ENCODE measurements around the gene RHAG.
A peak's percentile ranks its signal among the peaks of the same experiment; 100 is the strongest.
"Not testable (repeated sequence)": the region's sequence is repeated elsewhere in the genome, so short reads cannot be mapped to it uniquely, and the experiment has no call there.

RHAG gene

GRCh38 chr6:49636713-49637349, at the start of gene RHAG:
RHAG (minus strand) TSS chr6:49636839; CDS start chr6:49636812, 27 bp downstream.
- FAIRE-seq (no peak), DNase-seq (ENCODE audit: extremely low spot score, insufficient read length, low read depth) (no peak)

GRCh38 chr6:49676671-49677281, 40.1 kb upstream of the RHAG start:
- no peak for FAIRE-seq
- DNase-seq (ENCODE audit: extremely low spot score, insufficient read length, low read depth), result no peak

GRCh38 chr6:49675816-49676215, 39.2 kb upstream of the RHAG start:
- no peak for FAIRE-seq

GRCh38 chr6:49668083-49668511, 31.5 kb upstream of the RHAG start:
- FAIRE-seq, result no peak
- DNase-seq (ENCODE audit: extremely low spot score, insufficient read length, low read depth), result no peak

More at GRCh38 chr6:49675816-49676215, 39.2 kb upstream of the RHAG start:
- no peak for DNase-seq (ENCODE audit: extremely low spot score, insufficient read length, low read depth)

- no peak for DNase-seq (ENCODE audit: extremely low spot score, insufficient read length, low read depth)
- FAIRE-seq, result no peak
Observed at GRCh38 chr6:49666930-49667757, 30.5 kb upstream of the RHAG start.

GRCh38 chr6:49666480-49666879, 29.8 kb upstream of the RHAG start:
- DNase-seq (ENCODE audit: extremely low spot score, insufficient read length, low read depth) (no peak), FAIRE-seq (no peak)

GRCh38 chr6:49664817-49665216, 28.2 kb upstream of the RHAG start:
- DNase-seq (ENCODE audit: extremely low spot score, insufficient read length, low read depth) (no peak), FAIRE-seq (no peak)

GRCh38 chr6:49664054-49664453, 27.4 kb upstream of the RHAG start:
- FAIRE-seq, result not testable (repeated sequence)

GRCh38 chr6:49662892-49663261, 26.2 kb upstream of the RHAG start:
- no peak for DNase-seq (ENCODE audit: extremely low spot score, insufficient read length, low read depth)
- no peak for FAIRE-seq

More at GRCh38 chr6:49664054-49664453, 27.4 kb upstream of the RHAG start:
- not testable (repeated sequence) for DNase-seq (ENCODE audit: extremely low spot score, insufficient read length, low read depth)

GRCh38 chr6:49662231-49662891, 25.7 kb upstream of the RHAG start:
- DNase-seq (ENCODE audit: extremely low spot score, insufficient read length, low read depth) (no peak), FAIRE-seq (no peak)

GRCh38 chr6:49653942-49654341, 17.3 kb upstream of the RHAG start:
- DNase-seq (ENCODE audit: extremely low spot score, insufficient read length, low read depth) (no peak), FAIRE-seq (peak; percentile 64)

GRCh38 chr6:49653438-49653837, 16.8 kb upstream of the RHAG start:
- FAIRE-seq (no peak), DNase-seq (ENCODE audit: extremely low spot score, insufficient read length, low read depth) (no peak)

GRCh38 chr6:49651239-49651638, 14.6 kb upstream of the RHAG start:
- FAIRE-seq, result no peak

GRCh38 chr6:49649988-49650387, 13.3 kb upstream of the RHAG start:
- FAIRE-seq (no peak), DNase-seq (ENCODE audit: extremely low spot score, insufficient read length, low read depth) (no peak)

More at GRCh38 chr6:49651239-49651638, 14.6 kb upstream of the RHAG start:
- DNase-seq (ENCODE audit: extremely low spot score, insufficient read length, low read depth), result no peak

GRCh38 chr6:49648036-49648435, 11.4 kb upstream of the RHAG start:
- FAIRE-seq (no peak), DNase-seq (ENCODE audit: extremely low spot score, insufficient read length, low read depth) (no peak)

- DNase-seq (ENCODE audit: extremely low spot score, insufficient read length, low read depth) (no peak), FAIRE-seq (no peak)
Observed at GRCh38 chr6:49647476-49647875, 10.8 kb upstream of the RHAG start.

- DNase-seq (ENCODE audit: extremely low spot score, insufficient read length, low read depth) (no peak), FAIRE-seq (no peak)
Observed at GRCh38 chr6:49646942-49647341, 10.3 kb upstream of the RHAG start.

GRCh38 chr6:49646130-49646824, 9.6 kb upstream of the RHAG start:
- FAIRE-seq (no peak), DNase-seq (ENCODE audit: extremely low spot score, insufficient read length, low read depth) (no peak)

- FAIRE-seq, result no peak
- no peak for DNase-seq (ENCODE audit: extremely low spot score, insufficient read length, low read depth)
Observed at GRCh38 chr6:49645139-49645538, 8.5 kb upstream of the RHAG start.

Measured in GM18507 (cell line).